Body of pancreas (tissue), 4 donors: Measurements from ENCODE around the gene PCBP3.

Experiments
- CTCF ChIP-seq, 7 experiments: fragments of 450-650 bp in 4 of 7; fragments of 200-600 bp in 3 of 7; sonication (generic) in 3 of 7; IDR thresholded peaks; one replicate each; pipeline ENCODE4 v1.5.1; 2016 to 2019; ENCODE audit warnings: antibody characterized with exemption in 7 of 7
- POLR2A ChIP-seq, 3 donors: fragments of 450-650 bp; IDR thresholded peaks; one replicate each; pipeline ENCODE4 v1.6.1; 2016; ENCODE audit warnings: antibody characterized with exemption in 3 of 3, mild to moderate bottlenecking in 2 of 3

- TF ChIP-seq CTCF (IDR thresholded peaks at IDR 0.05) (no peak), POLR2A (IDR thresholded peaks at IDR 0.05) (no peak)
Observed at GRCh38 chr21:45940091-45940490, 296.6 kb downstream of the PCBP3 start.
